Activated effector memory CD4-positive, alpha-beta T cell treated with anti-CD3 and anti-CD28 coated beads, Interleukin-2, amount 50 U/mL, for 16 hours (primary cell): ENCODE measurements around the gene PSMB4.
"Not testable (repeated sequence)": the region's sequence is repeated elsewhere in the genome, so short reads cannot be mapped to it uniquely, and the experiment has no call there.

Experiments
- DNase-seq: peaks from one replicate; pipeline ENCODE4 v3.0.0-alpha.2; 2020

Gene PSMB4

GRCh38 chr1:151399324-151400171 is at the start of gene PSMB4:
Gene PSMB4, plus strand, starts transcription at chr1:151399573. Its CDS starts 15 bp downstream, at chr1:151399588.
- DNase-seq, result peak; percentile 93

DNA sequence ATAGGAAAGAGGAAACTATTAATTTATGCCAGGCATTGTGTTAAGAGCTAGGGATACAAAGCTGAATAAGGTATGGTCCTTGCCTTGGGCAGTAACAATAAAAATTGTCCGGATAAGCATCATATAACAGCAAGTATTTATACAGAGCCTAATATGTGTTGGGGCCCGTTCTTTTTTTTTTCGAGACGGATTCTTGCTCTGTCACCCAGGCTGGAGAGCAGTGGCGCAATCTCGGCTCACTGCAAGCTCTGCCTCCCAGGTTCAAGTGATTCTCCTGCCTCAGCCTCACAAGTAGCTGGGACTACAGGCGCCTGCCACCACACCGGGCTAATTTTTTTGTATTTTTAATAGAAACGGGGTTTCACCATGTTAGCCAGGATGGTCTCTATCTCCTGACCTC is 49.0 kb upstream of the PSMB4 start:
- not testable (repeated sequence) for DNase-seq

DNA sequence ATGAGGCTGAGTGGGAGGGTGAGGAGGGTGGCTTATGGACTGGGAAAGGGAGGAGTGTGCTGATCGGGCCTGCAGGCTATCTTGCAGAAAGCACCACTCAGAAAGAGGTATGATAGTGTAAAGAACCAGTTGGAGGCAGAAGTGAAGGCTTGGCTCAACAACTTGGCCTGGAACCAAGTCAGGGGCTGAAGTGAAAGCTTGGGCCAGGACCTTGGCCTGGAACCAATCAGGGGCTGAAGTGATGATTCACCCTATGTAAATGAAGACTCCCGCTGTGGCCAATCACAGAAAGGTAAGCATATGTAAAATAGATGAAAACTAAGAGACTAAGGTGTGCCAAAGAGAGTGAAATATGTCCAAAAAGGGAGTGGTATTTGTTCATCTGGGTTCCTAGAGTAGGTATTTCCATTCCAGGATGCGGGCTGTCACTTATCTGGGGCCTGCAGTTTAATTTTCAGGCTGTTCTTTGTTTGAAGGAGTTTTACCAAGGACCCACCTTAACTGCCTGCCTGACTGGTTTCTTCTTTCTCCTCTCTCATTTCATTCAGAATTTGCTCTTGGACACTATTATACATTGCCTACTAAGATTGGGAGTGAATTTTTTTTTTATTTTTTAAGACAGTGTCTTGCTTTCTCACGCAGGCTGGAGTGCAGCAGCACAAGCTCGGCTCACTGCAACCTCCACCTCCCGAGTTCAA is 47.2 kb upstream of the PSMB4 start:
- DNase-seq, result no peak

DNA sequence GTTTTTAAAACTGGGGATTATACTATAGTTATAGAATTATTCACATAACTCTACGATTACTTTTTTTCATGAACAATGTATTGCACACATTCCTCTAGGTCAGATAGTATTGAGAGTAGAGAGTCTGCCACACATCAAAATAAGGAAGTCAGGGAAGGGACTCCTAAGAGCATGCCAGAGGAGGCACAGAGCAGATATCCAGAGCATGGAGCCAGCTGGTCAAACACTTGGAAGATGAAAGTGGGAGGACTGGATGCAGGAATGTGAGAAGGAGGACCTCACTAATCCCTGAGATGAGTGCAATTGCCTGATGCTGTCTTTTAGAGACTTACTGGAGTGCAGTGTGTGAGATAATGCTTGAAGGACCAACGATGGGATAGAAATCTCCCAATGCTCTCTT is 42.7 kb upstream of the PSMB4 start:
- peak; percentile 28 for DNase-seq

- DNase-seq, result no peak
These were observed 37.5 kb upstream of the PSMB4 start for GRCh38 chr1:151361883-151362282.

DNA sequence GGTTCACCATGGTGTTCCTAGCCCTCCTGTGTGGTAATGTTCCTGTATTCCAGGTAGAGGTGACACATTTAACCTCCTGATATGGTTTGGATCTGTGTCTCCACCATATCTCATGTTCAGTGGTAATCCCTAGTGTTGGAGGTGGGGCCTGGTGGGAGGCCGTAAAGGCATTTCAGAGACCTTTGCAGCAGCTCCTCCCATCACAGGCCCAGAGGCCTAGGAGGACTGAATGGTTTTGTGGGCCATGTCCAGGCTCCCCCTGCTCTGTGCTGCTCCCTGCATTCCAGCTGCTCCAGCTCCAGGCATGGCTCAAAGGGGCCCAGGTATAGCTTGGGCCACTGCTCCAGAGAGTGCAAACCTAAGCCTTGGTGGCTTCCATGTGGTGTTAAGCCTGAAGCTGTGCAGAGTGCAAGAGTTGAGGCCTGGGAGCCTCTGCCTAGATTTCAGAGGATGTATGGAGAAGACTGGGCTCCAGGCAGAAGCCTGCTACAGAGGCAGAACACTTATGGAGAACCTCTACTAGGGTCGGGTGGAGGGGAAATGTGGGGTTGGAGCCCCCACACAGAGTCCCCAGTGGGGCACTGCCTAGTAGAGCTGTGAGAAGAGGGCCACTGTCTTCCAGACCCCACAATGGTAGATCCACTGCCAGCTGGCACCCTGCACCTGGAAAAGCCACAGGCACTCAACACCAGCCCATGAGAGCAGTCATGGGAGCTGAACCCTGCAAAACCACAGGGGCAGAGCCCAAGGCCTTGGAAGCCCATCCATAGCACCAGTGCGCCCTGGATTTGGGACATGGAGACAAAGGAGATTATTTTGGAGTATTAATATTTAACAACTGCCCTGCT is 36.8 kb upstream of the PSMB4 start:
- peak; percentile 47 for DNase-seq

DNA sequence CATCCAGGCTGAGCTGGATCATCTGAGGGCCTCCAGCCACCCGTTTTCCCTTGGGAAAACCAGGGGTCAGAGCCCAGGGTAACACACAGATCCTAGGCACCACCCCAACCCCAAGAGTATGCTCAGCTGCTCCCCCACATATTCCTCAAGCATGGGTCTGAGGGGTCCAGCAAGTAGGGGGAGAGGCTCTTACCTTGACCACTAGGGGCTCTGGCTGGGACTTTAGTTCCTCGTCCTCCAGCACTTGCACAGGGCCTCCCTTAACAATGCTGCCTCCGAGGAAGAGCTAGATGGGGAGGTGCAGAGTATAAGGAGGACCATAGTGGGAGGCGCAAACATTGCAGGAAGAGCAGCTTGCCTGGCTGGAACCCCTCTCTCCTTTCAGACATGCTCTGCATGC is 34.4 kb upstream of the PSMB4 start:
- DNase-seq, result no peak

GRCh38 chr1:151367658-151368392 is 31.5 kb upstream of the PSMB4 start:
- peak; percentile 16 for DNase-seq

- no peak for DNase-seq
These were observed 30.7 kb upstream of the PSMB4 start for GRCh38 chr1:151368393-151369301.

DNA sequence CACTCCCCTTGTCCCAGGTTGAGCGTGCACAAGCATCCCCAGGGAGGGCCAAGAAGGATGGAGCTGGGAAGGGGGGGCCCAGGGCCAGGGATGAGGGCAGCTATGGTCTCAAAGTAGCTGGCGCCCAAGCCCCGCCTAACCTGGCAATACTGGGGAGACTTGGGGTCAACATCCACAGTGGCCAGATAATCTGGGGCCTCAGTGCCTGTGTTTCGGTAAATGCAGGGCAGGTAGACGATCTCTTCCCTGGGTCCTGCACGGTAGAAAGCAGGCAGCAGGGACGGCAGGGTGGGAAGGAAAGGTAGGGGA is 30.1 kb upstream of the PSMB4 start:
- DNase-seq, result no peak

DNA sequence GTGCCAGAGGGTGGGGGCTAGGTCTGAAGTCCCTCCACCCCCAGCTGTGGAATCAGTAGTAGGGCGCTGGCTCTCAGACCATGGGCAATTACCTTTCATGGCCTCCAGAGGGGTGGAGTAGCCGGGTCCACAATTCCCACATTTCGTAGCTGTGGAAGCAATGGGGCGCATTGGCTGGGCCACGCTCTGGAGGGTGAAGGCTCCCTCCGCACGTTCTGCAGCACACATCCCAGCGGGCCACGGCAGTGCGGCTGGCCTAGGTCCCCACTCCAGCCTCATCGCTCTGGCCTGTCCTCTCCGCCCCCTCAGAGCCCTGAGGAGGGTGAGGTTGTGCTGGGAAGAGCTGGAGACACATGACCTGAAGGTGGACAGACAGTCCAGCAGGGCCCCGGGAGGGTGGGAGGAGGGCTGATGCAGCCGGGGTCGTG is 29.7 kb upstream of the PSMB4 start:
- DNase-seq, result no peak

DNA sequence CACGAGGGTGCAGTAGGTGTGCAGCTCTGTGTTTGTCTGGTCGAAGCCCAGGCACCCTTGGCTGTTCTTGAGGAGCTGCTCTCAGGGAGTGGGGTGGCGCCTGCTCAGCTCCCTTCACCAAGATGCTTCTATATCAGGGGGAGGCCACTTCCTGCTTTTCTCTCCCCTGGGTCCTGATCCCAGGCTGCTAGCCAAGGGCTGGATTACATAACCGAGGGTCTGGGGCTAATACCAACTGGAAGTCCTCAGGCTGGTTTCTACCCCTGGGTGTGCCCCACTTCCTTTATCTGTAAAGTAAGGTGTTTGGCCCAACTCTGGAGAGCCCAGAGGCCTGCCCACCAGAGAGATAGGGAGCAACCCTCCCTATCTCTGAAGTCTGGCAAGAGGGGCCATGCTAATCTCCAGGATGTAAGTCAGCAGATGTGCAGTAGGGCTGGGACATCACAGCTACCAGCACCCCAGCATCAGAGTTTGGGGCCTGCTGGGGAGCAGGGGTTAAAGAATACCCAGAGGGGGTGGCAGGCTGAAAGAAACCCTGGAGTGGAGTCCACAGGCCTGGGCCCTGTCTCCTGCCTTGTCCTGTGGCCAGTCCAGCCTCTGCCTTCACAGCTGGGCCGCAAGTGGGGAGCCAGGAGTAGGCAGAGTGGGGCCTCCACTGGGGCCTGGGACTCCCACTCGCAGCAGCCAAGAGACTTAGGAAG is 29.0 kb upstream of the PSMB4 start:
- no peak for DNase-seq

- no peak for DNase-seq
These were observed 27.9 kb upstream of the PSMB4 start for GRCh38 chr1:151371370-151372057.

DNA sequence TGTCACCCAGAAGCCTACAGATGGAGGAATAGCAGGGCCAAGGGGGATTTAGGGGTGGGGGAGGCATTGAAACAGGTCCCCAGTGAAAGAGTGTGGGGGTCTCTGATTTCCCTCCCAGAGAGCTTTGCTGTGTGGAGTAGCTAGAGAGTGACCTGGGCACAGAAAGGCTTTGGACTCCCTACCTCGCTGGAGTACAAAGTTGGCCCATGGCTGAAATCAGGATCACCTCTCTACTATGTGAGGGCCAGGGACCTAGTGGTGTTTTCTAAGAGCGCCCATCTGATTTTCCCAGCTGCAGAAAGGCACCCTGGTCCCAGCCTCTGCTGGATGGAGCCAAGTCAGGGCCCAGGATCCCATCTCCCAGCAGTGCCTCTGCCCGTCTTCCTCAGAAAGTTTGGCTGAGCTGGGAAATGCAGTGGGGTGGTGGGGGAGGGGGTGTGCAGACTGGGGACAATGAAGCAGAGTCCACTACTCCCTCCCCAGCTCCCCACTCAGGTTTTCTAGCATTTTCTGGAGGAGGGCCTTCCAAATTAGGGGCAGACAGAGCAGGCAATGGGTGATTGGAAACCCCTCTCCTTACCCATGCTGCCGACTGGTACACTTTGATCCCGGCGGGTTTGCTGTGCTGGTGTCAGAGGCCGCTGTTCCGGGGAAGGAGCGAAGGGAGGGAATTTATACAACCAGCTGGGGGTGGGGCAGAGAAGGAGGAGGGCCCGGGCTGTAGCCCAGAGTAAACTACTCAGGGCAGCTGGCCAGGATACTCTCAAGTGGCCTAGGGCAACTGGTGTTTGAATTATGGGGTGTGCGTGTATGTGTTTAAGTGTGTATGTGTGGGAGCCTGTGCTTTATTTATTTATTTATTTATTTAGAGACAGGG is 27.1 kb upstream of the PSMB4 start, which contains the start of gene SELENBP1:
TSS of gene SELENBP1 (minus strand) at position 648 of the 877 bp plus-strand sequence. CDS start at position 584, 64 bp downstream.
- no peak for DNase-seq

- no peak for DNase-seq
These were observed 26.2 kb upstream of the PSMB4 start for GRCh38 chr1:151373196-151373595.

- no peak for DNase-seq
These were observed 22.1 kb upstream of the PSMB4 start for GRCh38 chr1:151377150-151377884.

DNA sequence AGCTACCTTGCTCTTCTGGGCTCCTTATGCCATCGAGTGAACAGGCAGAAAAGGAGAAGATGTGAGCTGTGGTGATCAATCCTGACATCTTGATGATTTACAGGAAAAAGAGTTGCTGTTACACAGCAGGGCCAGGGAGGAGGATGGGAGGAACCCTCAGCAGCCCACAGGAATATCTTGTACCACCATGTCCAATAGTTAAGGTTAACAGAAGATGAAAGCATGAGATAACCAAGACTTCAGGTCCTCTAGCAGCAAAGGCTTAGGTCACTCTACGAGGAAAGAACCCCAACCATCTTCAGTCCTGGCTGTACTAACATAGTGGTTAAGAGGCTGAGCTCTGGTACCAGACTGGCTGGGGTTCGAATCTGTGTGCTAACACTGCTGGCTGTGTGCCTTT is 14.8 kb upstream of the PSMB4 start:
- DNase-seq, result no peak

GRCh38 chr1:151386002-151386401 is 13.4 kb upstream of the PSMB4 start:
- DNase-seq, result no peak
